Measurements from ENCODE around the gene MTMR8.

GRCh38 chrX:64229154-64229553 lies 166.1 kb downstream of the MTMR8 start:
- TF ChIP-seq EZH2 (IDR thresholded peaks at IDR 0.05; ENCODE audit: low read length) (no peak), CTCF (optimal IDR thresholded peaks at IDR 0.05 in 1 of 3, IDR thresholded peaks at IDR 0.05 in 1 of 3, conservative IDR thresholded peaks at IDR 0.05 in 1 of 3; ENCODE audit: extremely low read depth in 1 of 3, insufficient read depth in 2 of 3, low read length in 3 of 3) (no peak)

All from keratinocyte (primary cell).